Ramos (cell line): Measurements from ENCODE around the gene SETD5.

Experiments used
- in situ Hi-C: fragments of 300-500 bp; cut with MboI; formaldehyde crosslinking; loops from one replicate; pipeline ENCODE4 v1.14.3; 2022; ENCODE audit warnings: low sequenced_read_pairs; ENCODE audit not compliant: unreplicated experiment

Gene SETD5

GRCh38 chr3:9408546-9408945, 11.1 kb downstream of the SETD5 start:
- in situ Hi-C loops: no loop called here

- in situ Hi-C loops: no loop called here
Measured at GRCh38 chr3:9409981-9410854, 12.8 kb downstream of the SETD5 start.

- in situ Hi-C loops: no loop called here
Measured at GRCh38 chr3:9411302-9411701, 13.9 kb downstream of the SETD5 start.

- in situ Hi-C loops: no loop called here
Measured at GRCh38 chr3:9412293-9412692, 14.9 kb downstream of the SETD5 start.

- in situ Hi-C loops: no loop called here
Measured at GRCh38 chr3:9414826-9415225, 17.4 kb downstream of the SETD5 start.

- in situ Hi-C loops: no loop called here
Measured at GRCh38 chr3:9415485-9416138, 18.2 kb downstream of the SETD5 start.

GRCh38 chr3:9416139-9416780, 18.8 kb downstream of the SETD5 start:
- in situ Hi-C loops: no loop called here

GRCh38 chr3:9420850-9421549, 23.6 kb downstream of the SETD5 start:
- in situ Hi-C loops: no loop called here

- in situ Hi-C loops: no loop called here
Measured at GRCh38 chr3:9422712-9423424, 25.5 kb downstream of the SETD5 start.

- in situ Hi-C loops: no loop called here
Measured at GRCh38 chr3:9428411-9428810, 31.0 kb downstream of the SETD5 start.

GRCh38 chr3:9430733-9431132, 33.3 kb downstream of the SETD5 start:
- in situ Hi-C loops: no loop called here

GRCh38 chr3:9433627-9434521, 36.5 kb downstream of the SETD5 start:
- in situ Hi-C loops: no loop called here

GRCh38 chr3:9435316-9435715, 37.9 kb downstream of the SETD5 start:
- in situ Hi-C loops: no loop called here

- in situ Hi-C loops: no loop called here
Measured at GRCh38 chr3:9439331-9439730, 41.9 kb downstream of the SETD5 start.

GRCh38 chr3:9441501-9442221, 44.2 kb downstream of the SETD5 start:
- in situ Hi-C loops: no loop called here

- in situ Hi-C loops: no loop called here
Measured at GRCh38 chr3:9448071-9448470, 50.7 kb downstream of the SETD5 start.

- in situ Hi-C loops: no loop called here
Measured at GRCh38 chr3:9448643-9449042, 51.2 kb downstream of the SETD5 start.

- in situ Hi-C loops: no loop called here
Measured at GRCh38 chr3:9450126-9450525, 52.7 kb downstream of the SETD5 start.
